ENCODE measurements around the gene KDM8. TPM values are rescaled to one million over a fixed set of nuclear protein-coding genes. Genes with fewer than 3 reads are reported as not detected.

KDM8 gene
- total RNA-seq, 1 donor from 2014 or later = 15.6 TPM

Other genes with a start within 250 kb of the KDM8 start
- 1.2 and 1.4 TPM in 2 replicates for gene C16orf82, start 136.6 kb upstream of the KDM8 start, total RNA-seq
- gene NSMCE1, start 65.2 kb downstream of the KDM8 start, total RNA-seq = 30.4 and 32.6 TPM in 2 replicates
- 11.2 and 12.8 TPM in 2 replicates for gene IL4R, start 110.4 kb downstream of the KDM8 start, total RNA-seq
- gene IL21R, start 198.6 kb downstream of the KDM8 start, total RNA-seq = 0.55 and 0.79 TPM in 2 replicates